ENCODE measurements around the gene NRL.

DNA sequence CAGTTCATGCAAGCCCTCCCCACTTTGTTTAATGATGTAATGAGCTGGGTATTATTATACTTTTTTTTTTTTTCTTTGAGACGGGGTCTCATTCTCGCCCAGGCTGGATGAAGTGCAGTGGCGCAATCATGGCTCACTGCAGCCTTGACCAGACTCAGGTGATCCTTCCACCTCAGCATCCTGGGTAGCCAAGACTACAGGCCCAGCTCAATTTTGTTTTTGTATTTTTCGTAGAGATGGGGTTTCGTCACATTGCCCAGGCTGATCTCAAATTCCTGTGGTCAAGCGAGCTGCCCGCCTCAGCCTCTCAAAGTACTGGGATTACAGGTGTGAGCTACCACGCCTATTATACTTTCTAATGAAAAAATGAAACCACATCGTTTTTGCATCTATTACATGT lies 4.7 kb downstream of the NRL start:
- TF ChIP-seq, protein P1, sequence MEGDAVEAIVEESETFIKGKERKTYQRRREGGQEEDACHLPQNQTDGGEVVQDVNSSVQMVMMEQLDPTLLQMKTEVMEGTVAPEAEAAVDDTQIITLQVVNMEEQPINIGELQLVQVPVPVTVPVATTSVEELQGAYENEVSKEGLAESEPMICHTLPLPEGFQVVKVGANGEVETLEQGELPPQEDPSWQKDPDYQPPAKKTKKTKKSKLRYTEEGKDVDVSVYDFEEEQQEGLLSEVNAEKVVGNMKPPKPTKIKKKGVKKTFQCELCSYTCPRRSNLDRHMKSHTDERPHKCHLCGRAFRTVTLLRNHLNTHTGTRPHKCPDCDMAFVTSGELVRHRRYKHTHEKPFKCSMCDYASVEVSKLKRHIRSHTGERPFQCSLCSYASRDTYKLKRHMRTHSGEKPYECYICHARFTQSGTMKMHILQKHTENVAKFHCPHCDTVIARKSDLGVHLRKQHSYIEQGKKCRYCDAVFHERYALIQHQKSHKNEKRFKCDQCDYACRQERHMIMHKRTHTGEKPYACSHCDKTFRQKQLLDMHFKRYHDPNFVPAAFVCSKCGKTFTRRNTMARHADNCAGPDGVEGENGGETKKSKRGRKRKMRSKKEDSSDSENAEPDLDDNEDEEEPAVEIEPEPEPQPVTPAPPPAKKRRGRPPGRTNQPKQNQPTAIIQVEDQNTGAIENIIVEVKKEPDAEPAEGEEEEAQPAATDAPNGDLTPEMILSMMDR (IDR thresholded peaks at IDR 0.05) = no peak
- no peak for TF ChIP-seq POLR2A (IDR thresholded peaks at IDR 0.05)
